Measurements from ENCODE around the gene ANK3.

The ANK3 gene

DNA sequence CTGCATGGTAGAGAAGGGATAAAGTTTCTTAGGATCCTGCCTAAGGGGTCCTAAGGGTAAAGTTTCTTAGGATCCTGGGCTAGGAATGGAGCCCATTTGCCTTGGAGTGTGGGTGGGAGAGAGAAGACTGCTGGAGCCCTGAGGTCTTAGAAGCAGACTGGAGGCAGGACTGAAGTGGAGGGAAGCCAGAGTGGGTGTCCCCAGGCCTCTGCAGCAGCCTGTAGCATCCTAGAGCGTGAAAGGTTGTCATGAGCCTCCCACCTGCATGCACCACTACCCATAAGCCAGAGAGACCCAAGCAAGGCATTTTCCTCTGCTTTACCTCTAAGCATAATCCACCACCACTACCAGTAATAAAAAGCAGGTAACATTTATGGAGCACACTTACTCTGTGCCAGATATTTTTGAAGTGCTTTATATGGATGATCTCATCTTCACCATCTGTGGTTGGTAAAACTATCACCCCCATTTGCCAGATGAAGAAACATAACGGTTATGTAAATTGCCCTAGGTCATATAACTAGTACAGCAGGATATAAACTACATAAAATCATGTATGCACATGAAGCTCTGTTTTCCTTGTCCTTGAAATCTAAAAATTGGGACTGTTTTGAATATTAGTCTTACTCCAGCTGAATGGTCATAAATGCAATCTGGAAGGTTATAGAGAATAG, 379.8 kb downstream of the ANK3 start:
- no peak overlapping the region for H3K4me3 ChIP-seq (replicated peaks in 1 of 2; ENCODE audit: low read depth in 2 of 2, low read length in 2 of 2)
- TF ChIP-seq, protein P1, sequence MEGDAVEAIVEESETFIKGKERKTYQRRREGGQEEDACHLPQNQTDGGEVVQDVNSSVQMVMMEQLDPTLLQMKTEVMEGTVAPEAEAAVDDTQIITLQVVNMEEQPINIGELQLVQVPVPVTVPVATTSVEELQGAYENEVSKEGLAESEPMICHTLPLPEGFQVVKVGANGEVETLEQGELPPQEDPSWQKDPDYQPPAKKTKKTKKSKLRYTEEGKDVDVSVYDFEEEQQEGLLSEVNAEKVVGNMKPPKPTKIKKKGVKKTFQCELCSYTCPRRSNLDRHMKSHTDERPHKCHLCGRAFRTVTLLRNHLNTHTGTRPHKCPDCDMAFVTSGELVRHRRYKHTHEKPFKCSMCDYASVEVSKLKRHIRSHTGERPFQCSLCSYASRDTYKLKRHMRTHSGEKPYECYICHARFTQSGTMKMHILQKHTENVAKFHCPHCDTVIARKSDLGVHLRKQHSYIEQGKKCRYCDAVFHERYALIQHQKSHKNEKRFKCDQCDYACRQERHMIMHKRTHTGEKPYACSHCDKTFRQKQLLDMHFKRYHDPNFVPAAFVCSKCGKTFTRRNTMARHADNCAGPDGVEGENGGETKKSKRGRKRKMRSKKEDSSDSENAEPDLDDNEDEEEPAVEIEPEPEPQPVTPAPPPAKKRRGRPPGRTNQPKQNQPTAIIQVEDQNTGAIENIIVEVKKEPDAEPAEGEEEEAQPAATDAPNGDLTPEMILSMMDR (IDR thresholded peaks at IDR 0.05; ENCODE audit: low read depth, low read length) = no peak
- DNase-seq (ENCODE audit: low read depth in 2 of 2) = no peak

DNA sequence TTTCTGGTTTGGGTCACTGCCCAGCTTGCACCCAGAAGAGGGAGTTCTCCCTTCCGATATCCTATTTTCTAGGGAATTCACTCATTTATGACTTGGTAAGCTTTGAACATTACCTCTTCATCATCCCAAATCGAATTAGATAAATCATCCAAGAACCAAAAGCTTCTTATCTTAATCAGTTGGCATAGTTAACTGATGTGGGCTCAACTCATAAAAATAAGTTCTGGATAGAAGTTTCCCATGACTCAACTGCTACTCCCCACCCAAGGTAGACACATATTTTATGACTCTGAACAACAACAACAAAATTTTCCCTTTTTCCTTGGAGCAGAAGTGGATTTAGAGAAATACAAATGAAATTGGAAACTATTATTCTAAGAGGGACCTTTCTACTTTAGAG, 380.4 kb downstream of the ANK3 start:
- TF ChIP-seq, protein P1 (IDR thresholded peaks at IDR 0.05; ENCODE audit: low read depth, low read length) = no peak
- no peak for DNase-seq (ENCODE audit: low read depth in 2 of 2)
- H3K4me3 ChIP-seq (replicated peaks in 1 of 2; ENCODE audit: low read depth in 2 of 2, low read length in 2 of 2) = no peak overlapping the region

DNA sequence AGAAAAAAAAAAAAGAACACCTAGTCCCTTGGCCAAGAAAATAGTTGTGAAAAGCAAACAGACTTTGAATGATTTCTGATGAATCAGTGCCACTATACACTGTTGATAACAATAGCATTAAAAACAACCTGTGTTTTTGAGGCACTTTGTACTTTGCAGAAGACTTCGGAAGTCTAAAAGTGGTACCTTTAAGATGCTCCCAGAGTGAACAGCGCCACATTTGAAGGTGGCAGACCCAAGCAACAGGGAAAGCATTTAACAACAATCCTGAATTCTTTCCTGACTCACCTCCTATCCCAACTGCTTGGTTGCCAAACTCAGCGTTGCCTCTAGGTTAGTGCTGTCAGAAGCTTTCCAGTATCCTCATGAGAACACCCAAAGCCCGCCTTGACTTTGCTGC, 380.9 kb downstream of the ANK3 start:
- H3K4me3 ChIP-seq (replicated peaks in 1 of 2; ENCODE audit: low read depth in 2 of 2, low read length in 2 of 2) = no peak overlapping the region
- TF ChIP-seq, protein P1 (IDR thresholded peaks at IDR 0.05; ENCODE audit: low read depth, low read length) = no peak
- DNase-seq (ENCODE audit: low read depth in 2 of 2) = no peak

DNA sequence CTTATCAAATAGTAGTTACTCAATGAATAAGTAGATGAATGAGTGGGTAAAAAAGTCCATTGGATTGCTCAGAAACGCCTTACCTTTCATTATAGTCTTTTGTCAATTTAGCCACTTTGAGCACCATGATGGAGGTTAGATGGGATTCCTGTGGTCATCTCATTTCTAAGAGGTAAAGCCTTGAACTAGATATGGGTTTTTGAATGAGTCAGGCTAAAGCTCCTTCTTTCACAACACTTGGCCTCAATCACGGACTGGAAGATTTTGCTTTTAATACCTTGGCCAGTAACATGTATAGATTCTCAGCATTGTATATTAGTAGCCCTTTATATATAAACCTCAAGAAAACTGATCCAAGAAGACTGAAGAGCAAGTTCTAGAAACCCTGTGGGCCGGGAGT, 383.6 kb downstream of the ANK3 start:
- no peak overlapping the region for H3K4me3 ChIP-seq (replicated peaks in 1 of 2; ENCODE audit: low read depth in 2 of 2, low read length in 2 of 2)
- TF ChIP-seq, protein P1 (IDR thresholded peaks at IDR 0.05; ENCODE audit: low read depth, low read length) = no peak
- DNase-seq (ENCODE audit: low read depth in 2 of 2) = peak in 1 of 2 donors; percentile 14

DNA sequence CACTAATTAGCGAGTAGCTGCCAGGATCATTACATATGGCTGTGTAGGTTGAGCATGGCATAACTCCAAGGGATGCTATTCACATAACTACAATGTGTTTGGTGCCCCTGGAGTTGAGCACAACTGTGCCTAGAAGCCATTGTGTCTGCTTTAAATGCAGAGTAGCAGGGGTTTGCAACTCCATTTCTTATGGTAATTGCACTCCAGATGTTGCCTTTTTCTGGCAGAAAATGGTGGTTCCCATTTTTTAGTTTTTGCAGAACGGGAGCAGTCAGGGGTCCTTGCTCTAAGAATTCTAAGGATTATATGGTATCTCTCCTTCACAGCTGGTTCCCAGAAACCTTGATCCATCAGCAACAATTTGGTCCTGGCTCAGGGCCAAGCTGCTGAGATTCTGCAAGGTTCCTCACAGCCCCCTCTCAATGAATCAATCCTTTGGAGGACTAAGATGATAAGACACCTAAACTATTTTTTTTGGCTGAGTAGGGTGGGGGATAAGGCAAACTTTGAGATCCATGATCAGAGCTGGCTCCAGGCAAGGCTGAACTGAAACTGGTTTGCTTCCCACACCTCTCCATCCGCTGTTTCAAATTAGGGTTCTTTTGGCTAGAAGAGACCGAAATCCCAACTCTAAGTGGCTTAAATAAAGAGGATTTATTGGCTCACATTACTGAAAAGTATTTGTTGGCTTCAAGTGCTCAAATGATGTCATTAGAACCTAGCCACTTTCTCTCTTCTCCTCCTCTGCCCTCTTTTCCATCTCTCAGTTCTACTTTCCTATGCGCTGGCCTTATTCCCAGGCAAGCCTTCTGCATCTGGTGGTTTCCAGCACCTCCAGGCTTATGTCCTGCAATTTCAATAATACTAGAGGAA, 385.8 kb downstream of the ANK3 start:
- H3K4me3 ChIP-seq (replicated peaks in 1 of 2; ENCODE audit: low read depth in 2 of 2, low read length in 2 of 2) = no peak overlapping the region
- TF ChIP-seq, protein P1 (IDR thresholded peaks at IDR 0.05; ENCODE audit: low read depth, low read length) = no peak
- no peak for DNase-seq (ENCODE audit: low read depth in 2 of 2)

DNA sequence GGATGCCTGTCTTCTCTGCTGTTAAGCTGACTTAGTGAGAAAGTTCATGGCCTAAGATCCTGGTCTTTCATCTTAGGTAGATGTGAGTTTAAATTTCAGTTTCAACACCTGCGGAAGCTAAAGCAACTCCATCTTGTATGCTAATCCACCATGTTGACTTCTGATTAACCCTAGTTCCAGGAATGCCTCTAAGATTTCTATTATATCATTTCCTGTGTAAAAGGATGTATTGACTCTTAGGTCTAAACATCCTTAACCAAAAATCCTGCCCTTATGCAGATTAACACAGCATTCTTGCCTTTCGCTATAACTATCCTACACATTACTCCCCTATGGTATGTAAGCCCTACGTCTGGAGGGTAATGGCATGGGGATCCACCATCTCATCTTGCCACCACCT, 388.9 kb downstream of the ANK3 start:
- no peak for DNase-seq (ENCODE audit: low read depth in 2 of 2)
- no peak overlapping the region for H3K4me3 ChIP-seq (replicated peaks in 1 of 2; ENCODE audit: low read depth in 2 of 2, low read length in 2 of 2)
- TF ChIP-seq, protein P1 (IDR thresholded peaks at IDR 0.05; ENCODE audit: low read depth, low read length) = no peak
